ENCODE results near the gene SNX15.
"Not testable (repeated sequence)": the region's sequence is repeated elsewhere in the genome, so short reads cannot be mapped to it uniquely, and the experiment has no call there.

SNX15 gene

GRCh38 chr11:65013888-65014725, 13.1 kb upstream of the SNX15 start, which contains the start of gene ARL2:
ARL2 (plus strand) TSS chr11:65014160; CDS start chr11:65014208, 48 bp downstream.
- in situ Hi-C loops (cut with MboI; ENCODE audit: low pct_unique_long_range_greater_than_20kb, low sequenced_read_pairs) = no loop called here
- peak; percentile 91 for DNase-seq

DNA sequence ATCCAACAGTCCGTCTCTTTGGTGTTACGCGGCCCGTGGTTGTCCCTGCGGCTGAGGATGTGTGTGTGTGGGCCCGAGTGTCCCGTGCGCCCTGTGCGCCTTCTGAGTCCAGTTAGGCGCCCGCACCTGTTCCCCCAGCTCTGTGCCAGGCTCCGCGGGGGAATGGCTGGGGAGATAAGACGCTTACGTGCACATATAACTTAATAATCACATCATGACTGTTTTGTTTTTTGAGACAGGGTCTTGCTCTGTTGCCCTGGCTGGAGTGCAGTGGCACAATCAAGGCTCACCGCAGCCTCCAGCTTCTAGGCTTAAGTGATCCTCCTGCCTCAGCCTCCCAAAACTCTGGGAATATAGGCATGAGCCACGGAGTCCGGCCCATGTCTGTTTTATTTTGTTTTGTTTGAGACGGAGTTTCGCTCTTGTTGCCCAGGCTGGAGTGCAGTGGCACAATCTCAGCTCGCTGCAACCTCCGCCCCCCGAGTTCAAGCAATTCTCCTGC, 12.5 kb upstream of the SNX15 start:
- no peak for DNase-seq
- in situ Hi-C loops (cut with MboI; ENCODE audit: low pct_unique_long_range_greater_than_20kb, low sequenced_read_pairs) = no loop called here

DNA sequence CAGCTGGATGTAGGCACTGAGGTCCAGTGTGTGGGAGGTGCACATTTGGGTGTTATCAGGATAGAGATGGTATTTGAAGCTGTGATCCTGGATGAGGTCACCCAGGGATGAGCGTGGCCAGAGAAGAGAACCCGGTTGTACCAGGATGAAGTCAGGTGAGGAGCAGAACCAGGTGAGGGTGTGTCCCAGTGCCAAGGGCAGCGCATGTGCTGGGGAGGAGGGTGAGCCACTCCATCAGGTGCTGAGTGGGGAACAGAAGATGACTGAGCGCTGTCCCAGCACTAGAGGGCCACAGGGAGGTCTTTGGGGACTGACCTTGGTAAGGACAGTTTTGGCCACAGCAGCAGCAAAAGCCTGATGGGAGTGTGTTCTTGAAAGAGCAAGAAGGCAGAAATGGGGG, 10.5 kb upstream of the SNX15 start:
- DNase-seq = no peak
- in situ Hi-C loops (cut with MboI; ENCODE audit: low pct_unique_long_range_greater_than_20kb, low sequenced_read_pairs) = no loop called here

DNA sequence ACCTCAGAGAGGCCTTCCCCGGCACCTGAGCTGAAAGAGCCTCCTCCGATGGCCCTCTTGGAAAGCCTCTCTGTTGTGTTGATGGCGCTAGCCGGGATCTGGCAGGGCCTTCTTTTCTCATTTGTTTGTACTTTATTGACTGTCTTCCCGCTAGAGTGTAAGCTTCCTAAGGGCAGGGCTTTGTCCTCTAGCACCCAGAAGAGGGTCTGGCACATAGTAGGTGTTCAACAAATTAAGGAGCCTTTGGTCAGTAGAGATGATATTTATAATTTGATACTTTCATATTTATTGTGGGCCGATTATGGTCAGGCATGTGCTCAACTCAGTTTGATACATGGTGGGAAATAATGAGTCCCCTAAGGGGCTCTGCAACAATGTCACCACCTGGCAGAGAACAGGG, 9.3 kb upstream of the SNX15 start:
- no peak for DNase-seq
- in situ Hi-C loops (cut with MboI; ENCODE audit: low pct_unique_long_range_greater_than_20kb, low sequenced_read_pairs) = no loop called here

DNA sequence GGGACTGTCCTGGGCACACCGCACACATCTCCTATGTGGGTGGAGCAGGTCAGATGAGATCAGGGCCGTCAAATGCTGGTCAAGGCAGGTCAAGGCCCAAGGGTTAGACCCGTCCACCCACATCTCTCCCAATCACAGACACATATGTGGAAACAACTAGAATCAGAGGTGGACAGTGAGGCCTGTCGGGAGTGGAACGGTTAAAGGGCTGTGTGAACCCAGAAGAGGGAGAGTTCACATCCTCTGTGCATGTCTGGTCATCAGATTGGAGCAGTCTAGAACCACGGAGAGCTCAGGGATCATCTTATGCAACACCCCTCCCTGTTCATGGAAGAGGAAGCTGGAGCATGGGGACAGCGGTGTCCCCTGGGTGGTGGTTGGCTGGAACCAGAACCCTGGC, 7.4 kb upstream of the SNX15 start:
- in situ Hi-C loops (cut with MboI; ENCODE audit: low pct_unique_long_range_greater_than_20kb, low sequenced_read_pairs) = no loop called here
- no peak for DNase-seq

- DNase-seq = no peak
- in situ Hi-C loops (cut with MboI; ENCODE audit: low pct_unique_long_range_greater_than_20kb, low sequenced_read_pairs) = no loop called here
Observed at GRCh38 chr11:65021003-65021402, 6.2 kb upstream of the SNX15 start.

DNA sequence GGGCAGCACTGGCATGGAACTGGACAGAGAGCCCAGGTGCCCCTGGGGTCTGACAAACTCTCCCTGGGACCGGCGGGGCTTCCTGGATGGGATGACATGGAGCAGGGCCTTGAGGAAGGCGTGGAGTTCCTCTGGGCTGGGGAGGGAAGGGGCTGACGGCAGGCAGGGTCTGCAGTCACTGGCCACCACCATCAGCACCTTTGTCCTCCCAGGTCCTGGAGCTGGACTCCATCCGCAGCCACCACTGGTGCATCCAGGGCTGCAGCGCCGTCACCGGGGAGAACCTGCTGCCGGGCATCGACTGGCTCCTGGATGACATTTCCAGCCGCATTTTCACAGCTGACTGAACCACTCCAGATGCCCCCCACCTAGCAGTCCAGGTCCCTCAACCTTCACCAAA, 5.7 kb upstream of the SNX15 start:
- no peak for DNase-seq
- in situ Hi-C loops (cut with MboI; ENCODE audit: low pct_unique_long_range_greater_than_20kb, low sequenced_read_pairs) = no loop called here

DNA sequence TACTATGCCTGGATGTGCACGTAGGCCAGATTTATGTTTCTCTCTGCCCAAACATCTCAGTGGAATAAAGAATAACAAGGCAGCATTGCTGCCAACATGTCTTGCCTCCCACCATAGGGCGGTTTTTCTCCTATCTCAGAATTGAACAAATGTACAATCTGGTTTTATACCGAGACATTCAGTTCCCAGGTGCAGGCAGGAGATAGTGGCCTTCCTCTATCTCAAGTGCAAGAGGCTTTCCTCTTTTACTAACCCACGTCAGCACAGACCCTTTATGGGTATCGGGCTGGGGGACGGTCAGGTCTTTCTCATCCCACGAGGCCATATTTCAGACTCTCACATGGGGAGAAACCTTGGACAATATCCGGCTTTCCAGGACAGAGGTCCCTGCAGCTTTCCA, 3.7 kb upstream of the SNX15 start:
- in situ Hi-C loops (cut with MboI; ENCODE audit: low pct_unique_long_range_greater_than_20kb, low sequenced_read_pairs); DNase-seq: not testable (repeated sequence)

DNA sequence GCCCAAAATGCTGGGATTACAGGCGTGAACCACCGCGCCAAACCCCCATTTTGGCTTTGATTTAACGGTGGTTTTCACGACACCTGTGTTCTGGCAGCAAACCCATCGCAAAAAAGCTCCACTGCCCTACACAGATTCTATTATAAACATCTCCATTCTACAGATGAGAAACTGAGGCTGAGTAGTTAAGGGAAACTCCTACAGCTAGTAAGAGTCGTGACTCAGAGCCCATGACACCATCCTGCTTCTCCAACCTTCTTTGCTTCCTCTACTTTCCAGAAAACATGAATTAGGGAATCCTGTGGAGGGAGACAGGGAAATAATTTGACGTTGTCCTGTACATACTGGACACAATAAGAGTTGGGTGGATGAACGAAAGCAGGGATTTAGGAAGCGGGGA, 429 bp upstream of the SNX15 start:
- DNase-seq = no peak
- in situ Hi-C loops (cut with MboI; ENCODE audit: low pct_unique_long_range_greater_than_20kb, low sequenced_read_pairs) = no loop called here

GRCh38 chr11:65032216-65032615, 5.0 kb downstream of the SNX15 start:
- no peak for DNase-seq
- in situ Hi-C loops (cut with MboI; ENCODE audit: low pct_unique_long_range_greater_than_20kb, low sequenced_read_pairs) = no loop called here

GRCh38 chr11:65034423-65034822, 7.2 kb downstream of the SNX15 start:
- in situ Hi-C loops (cut with MboI; ENCODE audit: low pct_unique_long_range_greater_than_20kb, low sequenced_read_pairs) = no loop called here
- DNase-seq = no peak

DNA sequence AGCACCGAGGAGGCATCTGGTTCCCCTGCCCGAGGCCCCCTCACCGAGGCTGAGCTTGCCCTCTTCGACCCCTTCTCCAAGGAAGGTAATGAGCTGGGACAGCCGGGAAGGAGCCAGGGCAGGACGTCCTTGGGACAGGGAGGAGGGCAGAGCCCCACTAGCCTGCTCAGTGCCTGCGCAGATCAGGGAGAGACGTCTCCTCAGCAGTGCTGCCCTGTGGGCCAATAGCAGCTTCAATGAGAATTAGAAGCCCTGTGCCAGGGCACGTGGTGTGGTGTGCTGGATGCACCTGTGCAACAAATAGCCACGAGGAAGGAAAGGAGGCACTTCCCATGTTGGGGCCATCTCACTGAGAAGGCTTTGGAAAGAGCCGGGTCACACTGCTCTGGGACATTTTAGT, 8.3 kb downstream of the SNX15 start:
- no peak for DNase-seq
- in situ Hi-C loops (cut with MboI; ENCODE audit: low pct_unique_long_range_greater_than_20kb, low sequenced_read_pairs) = no loop called here

DNA sequence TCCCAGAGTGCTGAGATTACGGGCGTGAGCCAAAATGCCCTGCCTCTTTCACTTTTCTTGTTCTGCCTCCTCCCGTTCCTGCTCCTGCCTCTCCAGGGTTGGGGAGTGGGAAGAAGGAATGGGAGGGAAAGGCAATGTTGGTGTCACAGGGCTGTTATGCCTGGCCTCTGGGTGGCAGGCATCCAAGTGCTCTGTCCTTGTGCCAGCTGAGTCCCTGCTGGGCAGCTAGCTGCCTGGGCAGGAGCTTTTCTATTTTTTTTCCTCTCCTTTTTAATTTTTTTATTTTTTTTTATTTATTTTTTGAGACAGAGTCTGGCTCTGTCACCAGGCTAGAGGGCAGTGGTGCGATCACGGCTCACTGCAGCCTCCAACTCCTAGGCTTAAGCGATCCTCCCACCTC, 9.7 kb downstream of the SNX15 start:
- no peak for DNase-seq
- in situ Hi-C loops (cut with MboI; ENCODE audit: low pct_unique_long_range_greater_than_20kb, low sequenced_read_pairs) = no loop called here

GRCh38 chr11:65040520-65040846, 13.2 kb downstream of the SNX15 start:
- in situ Hi-C loops (cut with MboI; ENCODE audit: low pct_unique_long_range_greater_than_20kb, low sequenced_read_pairs) = no loop called here
- no peak for DNase-seq

- peak; percentile 97 for DNase-seq
- in situ Hi-C loops (cut with MboI; ENCODE audit: low pct_unique_long_range_greater_than_20kb, low sequenced_read_pairs) = no loop called here
Observed at GRCh38 chr11:65040847-65041622, 13.8 kb downstream of the SNX15 start, which contains the start of gene SAC3D1. SAC3D1 (plus strand) TSS chr11:65041210; CDS start chr11:65041293, 83 bp downstream.

- in situ Hi-C loops (cut with MboI; ENCODE audit: low pct_unique_long_range_greater_than_20kb, low sequenced_read_pairs) = no loop called here
- no peak for DNase-seq
Observed at GRCh38 chr11:65042891-65043290, 15.7 kb downstream of the SNX15 start.

DNA sequence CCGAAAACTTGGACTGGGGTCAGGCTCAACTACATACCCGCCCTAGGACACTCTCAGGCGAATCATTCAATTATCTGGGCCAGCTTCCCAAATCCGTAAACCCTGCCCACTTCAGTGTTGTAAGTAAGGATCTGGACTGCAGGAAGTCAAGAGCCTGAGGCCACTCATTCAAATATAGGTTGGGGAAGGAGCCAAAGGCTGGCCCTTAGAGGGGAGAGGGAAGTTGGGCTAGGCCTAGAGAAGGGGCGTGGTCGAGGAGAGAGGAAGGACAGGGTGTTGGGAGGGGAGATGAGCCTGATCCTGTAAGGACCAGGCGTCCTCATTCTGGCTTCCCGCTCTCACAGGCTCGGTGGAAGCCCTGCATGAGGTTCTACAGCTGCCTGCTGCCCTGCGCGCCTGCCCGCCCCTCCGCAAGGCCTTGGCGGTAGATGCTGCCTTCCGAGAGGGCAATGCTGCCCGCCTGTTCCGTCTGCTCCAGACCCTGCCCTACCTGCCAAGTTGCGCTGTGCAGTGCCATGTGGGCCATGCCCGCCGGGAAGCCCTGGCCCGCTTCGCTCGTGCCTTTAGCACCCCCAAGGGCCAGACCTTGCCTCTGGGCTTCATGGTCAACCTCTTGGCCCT, 16.8 kb downstream of the SNX15 start:
- peak; percentile 68 for DNase-seq
- in situ Hi-C loops (cut with MboI; ENCODE audit: low pct_unique_long_range_greater_than_20kb, low sequenced_read_pairs) = no loop called here

GRCh38 chr11:65045061-65045460, 17.8 kb downstream of the SNX15 start:
- no peak for DNase-seq
- in situ Hi-C loops (cut with MboI; ENCODE audit: low pct_unique_long_range_greater_than_20kb, low sequenced_read_pairs) = no loop called here

DNA sequence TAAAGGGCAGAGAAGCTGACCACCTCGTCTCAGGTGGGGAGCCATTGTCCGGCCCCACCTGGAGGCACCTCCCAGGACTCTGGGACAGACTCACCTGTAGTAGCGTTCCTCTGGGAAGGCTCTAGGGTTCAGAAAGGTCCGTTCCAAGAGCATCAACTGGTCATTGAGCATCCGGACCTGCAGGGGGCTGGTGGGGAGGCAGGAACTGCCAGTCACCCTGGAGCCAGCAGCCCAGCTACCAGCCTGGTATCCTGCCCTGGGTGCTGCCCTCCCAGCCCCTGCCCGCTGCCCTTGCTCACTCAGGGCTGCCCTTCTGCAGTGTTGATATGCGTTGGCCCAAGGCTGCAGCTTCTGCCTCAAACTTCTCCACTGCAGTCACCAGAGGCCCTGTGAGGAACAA, 18.5 kb downstream of the SNX15 start:
- in situ Hi-C loops (cut with MboI; ENCODE audit: low pct_unique_long_range_greater_than_20kb, low sequenced_read_pairs) = no loop called here
- no peak for DNase-seq

Data from KBM-7 (cell line).